Neutrophil (primary cell): Measurements from ENCODE around the gene ELF1.

ENCODE experiments used
- H3K27ac ChIP-seq: fragments of 200-600 bp; sonication (generic); 2 replicates; pipeline ENCODE4 v1.5.1; 2016; ENCODE audit warnings: mild to moderate bottlenecking, moderate library complexity
- H3K27me3 ChIP-seq: fragments of 200-600 bp; sonication (generic); 2 replicates; pipeline ENCODE4 v1.6.0; 2016; ENCODE audit warnings: mild to moderate bottlenecking
- H3K36me3 ChIP-seq: fragments of 200-600 bp; sonication (generic); 2 replicates; pipeline ENCODE4 v1.5.1; 2017
- H3K4me1 ChIP-seq, 2 experiments: fragments of 200-600 bp in 1 of 2; sonication (generic) in 1 of 2; 1 replicate in 1 of 2; 2 replicates in 1 of 2; pipeline versions ENCODE4 v1.5.1 to v1.6.1; 2013 to 2016; ENCODE audit warnings: low read depth in 1 of 2, low read length in 1 of 2, mild to moderate bottlenecking in 1 of 2, moderate library complexity in 1 of 2; ENCODE audit not compliant: control insufficient read depth in 1 of 2, insufficient read depth in 1 of 2
- H3K4me3 ChIP-seq, 2 experiments: fragments of 200-600 bp in 1 of 2; sonication (generic) in 1 of 2; 1 replicate in 1 of 2; 2 replicates in 1 of 2; pipeline ENCODE4 v1.5.1; 2013 to 2016; ENCODE audit warnings: low read depth in 1 of 2, low read length in 1 of 2, mild to moderate bottlenecking in 1 of 2, moderate library complexity in 1 of 2
- H3K9me3 ChIP-seq: fragments of 200-600 bp; sonication (generic); 2 replicates; pipeline ENCODE4 v1.5.1; 2016
- CTCF ChIP-seq: fragments of 200-600 bp; sonication (generic); IDR thresholded peaks from 2 replicates; pipeline ENCODE4 v1.5.1; 2016; ENCODE audit warnings: antibody characterized with exemption

Gene ELF1

GRCh38 chr13:41019011-41019487, at the start of gene ELF1:
Gene ELF1 (minus strand): TSS chr13:41019316. CDS start chr13:40982054, 37,262 bp downstream.
- Histone ChIP-seq H3K27me3 (no peaks in the 10 kb centered on the region), H3K36me3 (no peaks in the 10 kb centered on the region), H3K27ac (peak within 1 kb of the TSS; percentile 89), H3K4me1 (peaks cover 43 to 48% of the 10 kb centered on the region in 2 experiments), H3K4me3 (peak within 1 kb of the TSS; percentile 71 to 86), H3K9me3 (no peaks in the 10 kb centered on the region)
- TF ChIP-seq CTCF, result no peak

GRCh38 chr13:41065078-41065477, 46.0 kb upstream of the ELF1 start:
- Histone ChIP-seq H3K36me3 (peaks cover 51% of the 10 kb centered on the region), H3K27me3 (no peaks in the 10 kb centered on the region), H3K4me1 (peaks cover 13 to 18% of the 10 kb centered on the region in 2 experiments), H3K9me3 (no peaks in the 10 kb centered on the region), H3K27ac (no peak overlapping the region), H3K4me3 (no peak overlapping the region)
- no peak for TF ChIP-seq CTCF

- H3K36me3 ChIP-seq, result peaks cover 45% of the 10 kb centered on the region
- H3K9me3 ChIP-seq, result no peaks in the 10 kb centered on the region
- H3K27ac ChIP-seq, result no peak overlapping the region
- TF ChIP-seq CTCF, result no peak
- H3K4me3 ChIP-seq, result no peak overlapping the region
- peaks cover 19 to 21% of the 10 kb centered on the region in 2 experiments for H3K4me1 ChIP-seq
- H3K27me3 ChIP-seq, result no peaks in the 10 kb centered on the region
Observed at GRCh38 chr13:41064493-41064892, 45.4 kb upstream of the ELF1 start.

GRCh38 chr13:41061914-41062837, 43.1 kb upstream of the ELF1 start:
- Histone ChIP-seq H3K4me1 (peaks cover 34 to 37% of the 10 kb centered on the region in 2 experiments), H3K36me3 (peaks cover 23% of the 10 kb centered on the region), H3K4me3 (peak overlapping the region; percentile 96 to 100), H3K9me3 (no peaks in the 10 kb centered on the region), H3K27me3 (no peaks in the 10 kb centered on the region), H3K27ac (peak overlapping the region; percentile 94)
- no peak for TF ChIP-seq CTCF

- Histone ChIP-seq H3K27me3 (no peaks in the 10 kb centered on the region), H3K27ac (peak within 1 kb of the TSS; percentile 94), H3K9me3 (no peaks in the 10 kb centered on the region), H3K36me3 (peaks cover 14% of the 10 kb centered on the region), H3K4me3 (peak within 1 kb of the TSS; percentile 96 to 100), H3K4me1 (peaks cover 39 to 41% of the 10 kb centered on the region in 2 experiments)
- peak; percentile 22 for TF ChIP-seq CTCF
Observed at GRCh38 chr13:41061075-41061913, 42.2 kb upstream of the ELF1 start, which contains the start of gene WBP4. Gene WBP4 (plus strand): TSS chr13:41061509. CDS start chr13:41061674, 165 bp downstream.
